NCI-H748 (cell line): ENCODE data around the gene PRUNE2.

ENCODE experiments used
- DNase-seq: peaks from one replicate; lab custom pipeline; 2025; ENCODE audit not compliant: unreplicated experiment; lab: John Stamatoyannopoulos, UW

PRUNE2 gene

GRCh38 chr9:76902395-76902794, 3.5 kb downstream of the PRUNE2 start:
- peak; percentile 18 for DNase-seq

- no peak for DNase-seq
These were observed 4.1 kb downstream of the PRUNE2 start for GRCh38 chr9:76901801-76902200.

GRCh38 chr9:76900884-76901440, 5.0 kb downstream of the PRUNE2 start:
- DNase-seq: no peak

- DNase-seq: no peak
These were observed 7.1 kb downstream of the PRUNE2 start for GRCh38 chr9:76898786-76899185.

GRCh38 chr9:76897804-76898525, 7.9 kb downstream of the PRUNE2 start:
- DNase-seq: no peak

- DNase-seq: no peak
These were observed 9.9 kb downstream of the PRUNE2 start for GRCh38 chr9:76896035-76896434.

GRCh38 chr9:76895186-76895585, 10.7 kb downstream of the PRUNE2 start:
- DNase-seq: no peak

GRCh38 chr9:76894198-76894597, 11.7 kb downstream of the PRUNE2 start:
- no peak for DNase-seq

GRCh38 chr9:76893395-76893932, 12.4 kb downstream of the PRUNE2 start:
- DNase-seq: no peak

- peak; percentile 82 for DNase-seq
These were observed 14.0 kb downstream of the PRUNE2 start for GRCh38 chr9:76891874-76892273.

- no peak for DNase-seq
These were observed 14.6 kb downstream of the PRUNE2 start for GRCh38 chr9:76891279-76891678.

GRCh38 chr9:76887951-76888350, 18.0 kb downstream of the PRUNE2 start:
- no peak for DNase-seq

- DNase-seq: no peak
These were observed 18.7 kb downstream of the PRUNE2 start for GRCh38 chr9:76887003-76887821.

GRCh38 chr9:76886318-76886717, 19.6 kb downstream of the PRUNE2 start:
- DNase-seq: no peak

- DNase-seq: no peak
These were observed 21.1 kb downstream of the PRUNE2 start for GRCh38 chr9:76884823-76885222.

- DNase-seq: no peak
These were observed 22.5 kb downstream of the PRUNE2 start for GRCh38 chr9:76883341-76883855.

GRCh38 chr9:76882686-76883085, 23.2 kb downstream of the PRUNE2 start:
- no peak for DNase-seq

GRCh38 chr9:76880210-76880609, 25.7 kb downstream of the PRUNE2 start:
- no peak for DNase-seq

GRCh38 chr9:76878933-76879332, 27.0 kb downstream of the PRUNE2 start:
- peak; percentile 21 for DNase-seq

- DNase-seq: no peak
These were observed 28.0 kb downstream of the PRUNE2 start for GRCh38 chr9:76877961-76878360.

GRCh38 chr9:76876098-76876497, 29.8 kb downstream of the PRUNE2 start:
- no peak for DNase-seq

GRCh38 chr9:76873821-76874220, 32.1 kb downstream of the PRUNE2 start:
- no peak for DNase-seq
